GM18909 (cell line): ENCODE results near the gene LDLRAD4.

Source experiments
- ATAC-seq: cut with Tn5 transposase; IDR thresholded peaks from one replicate; pipeline ENCODE4 v1.9.1; 2021; ENCODE audit warnings: mild to moderate bottlenecking; ENCODE audit not compliant: unreplicated experiment, poor library complexity

The LDLRAD4 gene

GRCh38 chr18:13394801-13395200 is 176.2 kb downstream of the LDLRAD4 start:
- no peak for ATAC-seq

GRCh38 chr18:13395577-13395976 is 177.0 kb downstream of the LDLRAD4 start:
- no peak for ATAC-seq

GRCh38 chr18:13397504-13398163 is 179.1 kb downstream of the LDLRAD4 start:
- ATAC-seq, result no peak

GRCh38 chr18:13398631-13399030 is 180.1 kb downstream of the LDLRAD4 start:
- ATAC-seq, result no peak

- no peak for ATAC-seq
Observed at GRCh38 chr18:13399511-13399910, 181.0 kb downstream of the LDLRAD4 start.

GRCh38 chr18:13400636-13401315 is 182.2 kb downstream of the LDLRAD4 start:
- ATAC-seq, result no peak

- no peak for ATAC-seq
Observed at GRCh38 chr18:13401404-13401803, 182.8 kb downstream of the LDLRAD4 start.

- no peak for ATAC-seq
Observed at GRCh38 chr18:13401826-13402225, 183.3 kb downstream of the LDLRAD4 start.

- no peak for ATAC-seq
Observed at GRCh38 chr18:13403786-13404549, 185.4 kb downstream of the LDLRAD4 start.

- ATAC-seq, result no peak
Observed at GRCh38 chr18:13405305-13406038, 186.9 kb downstream of the LDLRAD4 start.

- no peak for ATAC-seq
Observed at GRCh38 chr18:13406049-13406615, 187.6 kb downstream of the LDLRAD4 start.

- no peak for ATAC-seq
Observed at GRCh38 chr18:13406736-13407135, 188.2 kb downstream of the LDLRAD4 start.

- no peak for ATAC-seq
Observed at GRCh38 chr18:13407484-13407883, 188.9 kb downstream of the LDLRAD4 start.

GRCh38 chr18:13409026-13409425 is 190.5 kb downstream of the LDLRAD4 start:
- no peak for ATAC-seq

- no peak for ATAC-seq
Observed at GRCh38 chr18:13409997-13410396, 191.4 kb downstream of the LDLRAD4 start.

GRCh38 chr18:13410471-13410870 is 191.9 kb downstream of the LDLRAD4 start:
- ATAC-seq, result no peak

GRCh38 chr18:13412017-13412416 is 193.5 kb downstream of the LDLRAD4 start:
- no peak for ATAC-seq

- ATAC-seq, result no peak
Observed at GRCh38 chr18:13412901-13413300, 194.3 kb downstream of the LDLRAD4 start.

- no peak for ATAC-seq
Observed at GRCh38 chr18:13414102-13414501, 195.5 kb downstream of the LDLRAD4 start.

GRCh38 chr18:13414521-13414920 is 196.0 kb downstream of the LDLRAD4 start:
- ATAC-seq, result no peak
